ENCODE data around the gene RGS3. TPM values are rescaled to one million over a fixed set of nuclear protein-coding genes. Genes with fewer than 3 reads are reported as not detected.
A peak's percentile ranks its signal among the peaks of the same experiment; 100 is the strongest.

Gene RGS3
- total RNA-seq, 4 donors from 2014 or later, result 43.9 to 122 (median 72.7) TPM

DNA sequence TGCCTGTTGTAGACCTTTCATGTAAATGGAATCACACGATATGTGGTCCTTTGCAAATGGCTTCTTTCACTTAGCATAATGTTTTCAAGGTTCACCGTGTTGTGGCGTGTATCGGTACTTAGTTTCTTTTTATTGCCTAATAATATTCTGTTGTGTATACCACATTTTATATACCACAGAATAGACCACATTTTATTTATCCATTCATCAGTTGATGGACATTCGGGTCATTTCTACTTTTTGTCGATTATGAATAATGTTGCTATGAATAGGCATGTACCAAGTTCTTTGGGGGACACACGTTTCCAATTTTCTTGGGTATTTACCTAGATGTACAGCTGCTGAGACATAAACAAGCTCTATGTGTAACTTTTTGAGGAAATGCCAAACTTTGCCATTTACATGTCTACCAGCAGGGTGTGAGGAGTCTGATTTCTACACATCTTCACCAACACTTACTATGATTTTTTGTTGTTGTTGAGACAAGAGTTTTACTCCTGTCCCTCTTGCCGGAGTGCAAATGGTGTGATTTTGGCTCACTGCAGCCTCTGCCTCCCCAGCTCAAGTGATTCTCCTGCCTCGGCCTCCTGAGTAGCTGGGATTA lies 144.7 kb downstream of the RGS3 start:
- peaks cover 0 to 31% (median 12%) of the 10 kb centered on the region in 3 donors for H3K4me1 ChIP-seq
- no peak overlapping the region for H3K4me3 ChIP-seq
- TF ChIP-seq POLR2A (IDR thresholded peaks at IDR 0.05) (no peak), EP300 (IDR thresholded peaks at IDR 0.05) (no peak), POLR2AphosphoS5 (IDR thresholded peaks at IDR 0.05) (no peak)
- TF ChIP-seq, protein P1, sequence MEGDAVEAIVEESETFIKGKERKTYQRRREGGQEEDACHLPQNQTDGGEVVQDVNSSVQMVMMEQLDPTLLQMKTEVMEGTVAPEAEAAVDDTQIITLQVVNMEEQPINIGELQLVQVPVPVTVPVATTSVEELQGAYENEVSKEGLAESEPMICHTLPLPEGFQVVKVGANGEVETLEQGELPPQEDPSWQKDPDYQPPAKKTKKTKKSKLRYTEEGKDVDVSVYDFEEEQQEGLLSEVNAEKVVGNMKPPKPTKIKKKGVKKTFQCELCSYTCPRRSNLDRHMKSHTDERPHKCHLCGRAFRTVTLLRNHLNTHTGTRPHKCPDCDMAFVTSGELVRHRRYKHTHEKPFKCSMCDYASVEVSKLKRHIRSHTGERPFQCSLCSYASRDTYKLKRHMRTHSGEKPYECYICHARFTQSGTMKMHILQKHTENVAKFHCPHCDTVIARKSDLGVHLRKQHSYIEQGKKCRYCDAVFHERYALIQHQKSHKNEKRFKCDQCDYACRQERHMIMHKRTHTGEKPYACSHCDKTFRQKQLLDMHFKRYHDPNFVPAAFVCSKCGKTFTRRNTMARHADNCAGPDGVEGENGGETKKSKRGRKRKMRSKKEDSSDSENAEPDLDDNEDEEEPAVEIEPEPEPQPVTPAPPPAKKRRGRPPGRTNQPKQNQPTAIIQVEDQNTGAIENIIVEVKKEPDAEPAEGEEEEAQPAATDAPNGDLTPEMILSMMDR (IDR thresholded peaks at IDR 0.05), result no peak
- ATAC-seq, result no peak
- H3K27me3 ChIP-seq, result no peaks in the 10 kb centered on the region
- H3K9me3 ChIP-seq, result no peaks in the 10 kb centered on the region
- no peaks in the 10 kb centered on the region for H3K36me3 ChIP-seq
- 95 to 100% methylated on average over 1 to 8 of the region's 9 CpGs for WGBS, 2 donors (ENCODE audit: low coverage in 1 of 2)
- H3K27ac ChIP-seq, result peak overlapping the region in 1 of 4 donors; percentile 77

DNA sequence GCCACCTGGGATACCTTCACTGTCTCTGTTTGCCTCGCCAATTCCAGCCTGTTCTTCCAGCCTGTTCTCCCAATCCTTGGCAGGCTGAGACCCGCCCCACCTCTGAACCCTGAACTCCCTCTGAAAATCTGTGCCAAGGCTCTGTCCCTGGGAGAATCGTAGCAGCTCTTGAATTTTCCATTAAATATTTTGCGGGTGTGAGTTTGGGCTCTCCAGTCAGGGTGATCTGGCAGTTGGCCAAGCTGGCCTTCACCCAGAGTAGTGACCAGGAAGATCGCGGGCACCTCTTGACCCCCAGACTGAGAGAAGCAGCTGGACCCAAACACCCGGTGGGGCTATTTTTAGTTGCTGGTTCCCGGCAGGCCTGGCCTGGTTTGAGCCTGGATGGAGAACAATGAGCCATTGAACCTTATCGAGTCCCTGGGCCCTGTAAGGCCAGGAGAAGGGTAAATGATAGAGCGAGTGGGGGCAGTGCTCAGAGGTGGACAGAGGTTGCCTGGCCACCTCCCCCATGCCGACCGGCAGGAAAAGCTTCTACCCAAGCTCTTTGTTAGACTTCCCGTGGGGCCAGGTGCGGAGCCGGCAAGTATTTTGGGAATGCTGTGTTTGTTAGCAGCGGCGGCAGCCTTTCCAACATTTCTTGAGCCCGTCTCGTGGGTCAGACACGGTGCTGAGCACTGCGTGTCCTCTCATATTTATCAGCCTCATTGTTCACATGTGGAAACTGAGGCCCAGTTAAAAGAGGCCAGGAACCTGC lies 146.2 kb downstream of the RGS3 start:
- no peak overlapping the region for H3K4me3 ChIP-seq
- H3K27me3 ChIP-seq, result no peaks in the 10 kb centered on the region
- no peak for TF ChIP-seq EP300 (IDR thresholded peaks at IDR 0.05)
- TF ChIP-seq, protein P1 (IDR thresholded peaks at IDR 0.05), result no peak
- peak; percentile 83 for TF ChIP-seq POLR2AphosphoS5 (IDR thresholded peaks at IDR 0.05)
- TF ChIP-seq POLR2A (IDR thresholded peaks at IDR 0.05), result no peak
- 13 to 36% methylated on average over 3 of the region's 21 CpGs for WGBS, 2 donors (ENCODE audit: low coverage in 1 of 2)
- peak overlapping the region; percentile 1 to 77 (median 70) for H3K27ac ChIP-seq
- peaks cover 0 to 41% (median 12%) of the 10 kb centered on the region in 3 donors for H3K4me1 ChIP-seq
- no peaks in the 10 kb centered on the region for H3K36me3 ChIP-seq
- ATAC-seq, result peak; percentile 73
- no peaks in the 10 kb centered on the region for H3K9me3 ChIP-seq

DNA sequence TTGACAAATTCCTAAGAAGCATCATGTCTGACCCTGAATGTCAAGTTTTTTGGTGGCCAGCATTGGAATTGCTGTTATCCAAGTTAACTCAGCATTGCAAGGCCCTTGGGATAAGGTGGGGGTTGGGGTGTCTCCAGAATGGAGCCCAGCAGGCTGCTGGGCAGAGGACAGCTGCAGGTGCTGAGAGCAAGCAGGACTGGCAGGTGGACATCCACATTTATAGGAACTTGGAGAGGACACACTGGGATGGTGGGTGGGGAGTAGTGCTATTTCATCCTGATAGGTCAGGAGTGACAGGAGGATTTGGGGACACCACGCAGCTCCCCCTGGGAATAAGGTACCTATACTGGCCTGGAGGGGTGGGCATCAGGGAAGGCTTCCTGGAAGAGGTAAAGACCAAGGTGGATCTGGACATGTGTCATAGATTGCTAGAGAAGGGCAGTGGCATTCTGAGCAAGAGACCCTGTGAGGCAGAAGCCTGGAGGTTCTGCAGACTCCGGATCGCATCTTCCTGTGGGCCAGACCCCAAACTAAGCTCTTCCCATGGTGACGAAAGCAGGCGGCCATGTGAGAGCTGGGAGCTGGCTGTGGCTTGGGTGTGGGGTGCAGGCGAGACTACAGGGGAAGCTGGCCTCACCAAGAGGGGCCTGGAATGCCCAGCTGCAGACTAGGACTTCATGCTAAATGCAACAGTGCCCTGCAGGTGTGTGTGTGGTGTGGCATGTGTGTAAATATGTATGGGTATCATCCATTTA lies 148.1 kb downstream of the RGS3 start:
- Histone ChIP-seq H3K4me1 (peaks cover 0 to 60% (median 25%) of the 10 kb centered on the region in 3 donors), H3K4me3 (no peak overlapping the region), H3K9me3 (no peaks in the 10 kb centered on the region), H3K27ac (no peak overlapping the region), H3K36me3 (no peaks in the 10 kb centered on the region), H3K27me3 (no peaks in the 10 kb centered on the region)
- WGBS, 2 donors (ENCODE audit: low coverage in 1 of 2), result 92% methylated on average over 5 of the region's 6 CpGs; no CpG with 5 or more reads in 1 of the 2 donors
- no peak for ATAC-seq
- TF ChIP-seq, protein P1 (IDR thresholded peaks at IDR 0.05), result no peak
- TF ChIP-seq EP300 (IDR thresholded peaks at IDR 0.05) (no peak), POLR2AphosphoS5 (IDR thresholded peaks at IDR 0.05) (no peak), POLR2A (IDR thresholded peaks at IDR 0.05) (no peak)

DNA sequence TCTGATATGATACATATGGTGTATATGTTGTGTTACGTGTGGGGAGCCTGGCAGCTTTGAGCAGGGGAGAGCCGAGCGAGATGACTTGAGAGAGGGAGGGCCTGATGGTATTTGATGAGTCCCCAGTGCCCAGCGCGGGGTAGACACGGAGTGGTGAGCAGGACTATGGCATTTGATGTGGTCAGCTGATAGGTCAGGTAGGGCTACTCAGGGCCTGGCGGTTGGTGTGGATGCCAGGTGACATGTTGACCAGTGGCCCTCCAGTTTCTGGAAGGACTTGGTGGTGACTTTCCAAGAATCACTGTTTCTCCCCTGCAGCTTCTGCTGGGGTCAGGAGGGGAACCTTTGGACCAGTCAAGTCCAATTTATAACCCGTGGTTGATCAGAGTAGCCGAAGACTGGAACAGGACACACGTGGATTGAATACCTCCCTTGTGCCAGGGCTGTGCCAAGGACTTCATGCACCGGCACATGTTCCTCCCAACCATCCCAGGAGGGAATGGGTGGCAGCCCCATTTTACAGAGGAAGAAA lies 148.8 kb downstream of the RGS3 start:
- peaks cover 0 to 66% (median 25%) of the 10 kb centered on the region in 3 donors for H3K4me1 ChIP-seq

More for the DNA sequence above, 148.8 kb downstream of the RGS3 start:
- no peaks in the 10 kb centered on the region for H3K27me3 ChIP-seq
- WGBS, 2 donors (ENCODE audit: low coverage in 1 of 2), result 70 to 97% methylated on average over 2 to 5 of the region's 11 CpGs
- no peak for TF ChIP-seq POLR2A (IDR thresholded peaks at IDR 0.05)
- no peak for TF ChIP-seq EP300 (IDR thresholded peaks at IDR 0.05)
- TF ChIP-seq, protein P1 (IDR thresholded peaks at IDR 0.05), result no peak
- TF ChIP-seq POLR2AphosphoS5 (IDR thresholded peaks at IDR 0.05), result no peak
- no peak for ATAC-seq
- H3K27ac ChIP-seq, result no peak overlapping the region
- no peaks in the 10 kb centered on the region for H3K36me3 ChIP-seq
- H3K4me3 ChIP-seq, result no peak overlapping the region
- H3K9me3 ChIP-seq, result no peaks in the 10 kb centered on the region

Data from gastroesophageal sphincter (tissue), 4 donors.